ENCODE results near the gene ADAMTS2.

Gene ADAMTS2

DNA sequence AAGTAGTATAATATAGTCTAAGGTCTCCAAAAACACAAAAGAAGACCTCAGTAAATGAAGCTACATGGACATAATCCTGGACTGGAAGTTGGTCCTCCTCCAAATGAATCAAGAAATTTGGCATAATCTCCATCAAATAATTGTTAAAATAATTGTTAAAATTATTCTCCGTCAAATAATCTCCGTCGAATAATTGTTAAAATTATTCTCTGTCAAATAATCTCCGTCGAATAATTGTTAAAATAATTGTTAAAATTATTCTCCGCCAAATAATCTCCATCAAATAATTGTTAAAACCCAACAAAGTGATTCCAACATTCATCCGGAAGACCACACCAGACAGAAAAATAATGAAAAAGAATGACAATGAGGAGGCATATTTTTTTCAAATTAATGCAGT, 130.6 kb downstream of the ADAMTS2 start:
- no peak overlapping the region for H3K4me3 ChIP-seq (ENCODE audit: low read depth, low read length)
- TF ChIP-seq, protein P1, sequence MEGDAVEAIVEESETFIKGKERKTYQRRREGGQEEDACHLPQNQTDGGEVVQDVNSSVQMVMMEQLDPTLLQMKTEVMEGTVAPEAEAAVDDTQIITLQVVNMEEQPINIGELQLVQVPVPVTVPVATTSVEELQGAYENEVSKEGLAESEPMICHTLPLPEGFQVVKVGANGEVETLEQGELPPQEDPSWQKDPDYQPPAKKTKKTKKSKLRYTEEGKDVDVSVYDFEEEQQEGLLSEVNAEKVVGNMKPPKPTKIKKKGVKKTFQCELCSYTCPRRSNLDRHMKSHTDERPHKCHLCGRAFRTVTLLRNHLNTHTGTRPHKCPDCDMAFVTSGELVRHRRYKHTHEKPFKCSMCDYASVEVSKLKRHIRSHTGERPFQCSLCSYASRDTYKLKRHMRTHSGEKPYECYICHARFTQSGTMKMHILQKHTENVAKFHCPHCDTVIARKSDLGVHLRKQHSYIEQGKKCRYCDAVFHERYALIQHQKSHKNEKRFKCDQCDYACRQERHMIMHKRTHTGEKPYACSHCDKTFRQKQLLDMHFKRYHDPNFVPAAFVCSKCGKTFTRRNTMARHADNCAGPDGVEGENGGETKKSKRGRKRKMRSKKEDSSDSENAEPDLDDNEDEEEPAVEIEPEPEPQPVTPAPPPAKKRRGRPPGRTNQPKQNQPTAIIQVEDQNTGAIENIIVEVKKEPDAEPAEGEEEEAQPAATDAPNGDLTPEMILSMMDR (IDR thresholded peaks at IDR 0.05; ENCODE audit: insufficient read depth, low read length, missing control alignments): no peak
- DNase-seq (ENCODE audit: low read depth, low spot score): no peak
- ChIA-PET POLR2A (no interaction called here), CTCF (interaction anchor here (0.7 to 1.0 kb wide), 2 partner anchors 13 to 24 kb away, joined by 3 read pairs; no protein-coding TSS in a partner anchor)

DNA sequence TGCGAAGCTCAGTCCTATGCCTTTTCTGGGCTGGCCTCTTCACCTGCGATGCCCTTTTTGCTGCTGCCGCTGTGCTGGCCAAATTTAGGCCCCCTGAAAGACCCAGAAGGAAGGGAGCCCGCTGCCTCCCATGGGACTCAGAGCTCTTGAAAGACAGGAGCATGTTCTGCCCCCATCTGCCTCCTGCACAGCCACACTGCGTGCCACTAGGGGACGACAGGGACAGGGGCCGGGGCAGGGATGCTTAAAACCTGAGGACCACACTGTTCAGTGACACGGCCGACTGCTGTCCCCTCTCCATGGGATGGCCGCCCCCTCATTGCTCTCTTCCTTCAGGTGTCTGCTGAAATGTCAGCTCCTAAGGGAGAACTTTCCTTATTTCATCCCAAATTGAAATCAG, 132.4 kb downstream of the ADAMTS2 start:
- DNase-seq (ENCODE audit: low read depth, low spot score): no peak
- H3K4me3 ChIP-seq (ENCODE audit: low read depth, low read length): no peak overlapping the region
- TF ChIP-seq, protein P1 (IDR thresholded peaks at IDR 0.05; ENCODE audit: insufficient read depth, low read length, missing control alignments): peak; percentile 83
- CTCF ChIA-PET: interaction anchor here (0.7 to 1.7 kb wide), 11 partner anchors 11 to 281 kb away, joined by 3 to 15 read pairs (median 4); no protein-coding TSS in a partner anchor
- POLR2A ChIA-PET: no interaction called here

DNA sequence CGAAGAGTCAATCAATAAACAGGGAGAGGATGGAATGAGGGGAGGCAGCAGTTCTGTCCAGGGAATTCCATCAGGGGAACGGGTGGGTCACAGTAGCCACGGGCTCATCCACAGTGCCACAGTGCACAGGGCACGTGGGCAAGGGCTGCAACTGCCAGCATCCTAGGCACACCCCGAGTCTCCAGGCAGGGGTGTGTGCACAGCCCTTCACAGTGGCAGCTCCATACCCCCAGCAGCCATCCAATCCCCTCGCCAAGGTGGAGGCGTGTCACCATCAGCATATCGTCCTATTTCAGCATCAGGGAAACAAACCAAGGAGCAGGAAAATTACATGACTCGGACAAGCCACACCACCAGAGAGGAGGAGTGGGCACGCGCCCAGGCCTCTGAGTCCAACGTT, 133.6 kb downstream of the ADAMTS2 start:
- no peak for DNase-seq (ENCODE audit: low read depth, low spot score)
- no peak overlapping the region for H3K4me3 ChIP-seq (ENCODE audit: low read depth, low read length)
- TF ChIP-seq, protein P1 (IDR thresholded peaks at IDR 0.05; ENCODE audit: insufficient read depth, low read length, missing control alignments): no peak
- ChIA-PET POLR2A (no interaction called here), CTCF (interaction anchor here (0.7 to 1.4 kb wide), 4 partner anchors 15 to 220 kb away, joined by 3 to 5 read pairs (median 3); no protein-coding TSS in a partner anchor)

DNA sequence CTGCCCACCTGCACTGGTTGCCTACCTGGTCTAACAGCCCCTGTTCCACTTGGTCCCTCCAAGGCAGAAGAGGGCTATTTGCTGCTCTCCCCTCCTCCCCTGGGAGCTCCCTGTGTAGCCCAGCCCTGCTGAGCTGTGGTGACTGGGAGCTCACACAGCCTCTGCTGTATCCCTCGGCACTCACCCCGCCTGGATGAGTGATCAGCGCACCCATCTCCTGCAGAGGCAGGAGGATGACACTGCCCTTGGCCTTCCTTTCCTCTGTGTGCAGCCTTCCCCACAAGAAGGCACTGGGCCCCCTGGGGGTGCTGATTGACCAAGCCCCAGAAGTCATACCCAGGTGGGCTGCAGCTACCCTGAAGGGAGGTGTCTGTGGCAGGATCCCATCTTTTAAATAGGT, 134.2 kb downstream of the ADAMTS2 start:
- CTCF ChIA-PET: interaction anchor here (0.7 to 1.4 kb wide), 5 partner anchors 14 to 220 kb away, joined by 3 to 5 read pairs (median 3); no protein-coding TSS in a partner anchor
- H3K4me3 ChIP-seq (ENCODE audit: low read depth, low read length): no peak overlapping the region
- POLR2A ChIA-PET: no interaction called here
- TF ChIP-seq, protein P1 (IDR thresholded peaks at IDR 0.05; ENCODE audit: insufficient read depth, low read length, missing control alignments): no peak
- no peak for DNase-seq (ENCODE audit: low read depth, low spot score)

DNA sequence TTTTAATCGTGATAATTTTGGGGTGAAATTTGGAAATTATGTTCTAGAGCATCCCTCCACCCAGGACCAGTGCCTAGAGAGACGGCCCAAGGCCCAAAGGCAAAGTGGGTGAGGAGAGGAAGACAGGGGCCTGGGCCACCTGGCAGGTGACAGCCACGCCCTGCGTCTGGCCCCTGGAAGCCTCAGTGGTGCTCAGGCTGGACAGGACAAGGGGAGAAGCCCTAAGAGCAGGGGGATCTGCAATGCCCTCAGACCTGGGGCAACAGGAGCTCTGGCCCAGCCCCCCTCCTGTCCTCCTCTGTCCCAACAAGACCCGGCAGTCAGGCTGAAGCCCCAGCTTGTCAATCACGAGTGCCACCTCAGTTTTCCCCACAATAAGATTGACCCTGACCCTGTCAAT, 134.8 kb downstream of the ADAMTS2 start:
- POLR2A ChIA-PET: no interaction called here
- no peak for DNase-seq (ENCODE audit: low read depth, low spot score)

DNA sequence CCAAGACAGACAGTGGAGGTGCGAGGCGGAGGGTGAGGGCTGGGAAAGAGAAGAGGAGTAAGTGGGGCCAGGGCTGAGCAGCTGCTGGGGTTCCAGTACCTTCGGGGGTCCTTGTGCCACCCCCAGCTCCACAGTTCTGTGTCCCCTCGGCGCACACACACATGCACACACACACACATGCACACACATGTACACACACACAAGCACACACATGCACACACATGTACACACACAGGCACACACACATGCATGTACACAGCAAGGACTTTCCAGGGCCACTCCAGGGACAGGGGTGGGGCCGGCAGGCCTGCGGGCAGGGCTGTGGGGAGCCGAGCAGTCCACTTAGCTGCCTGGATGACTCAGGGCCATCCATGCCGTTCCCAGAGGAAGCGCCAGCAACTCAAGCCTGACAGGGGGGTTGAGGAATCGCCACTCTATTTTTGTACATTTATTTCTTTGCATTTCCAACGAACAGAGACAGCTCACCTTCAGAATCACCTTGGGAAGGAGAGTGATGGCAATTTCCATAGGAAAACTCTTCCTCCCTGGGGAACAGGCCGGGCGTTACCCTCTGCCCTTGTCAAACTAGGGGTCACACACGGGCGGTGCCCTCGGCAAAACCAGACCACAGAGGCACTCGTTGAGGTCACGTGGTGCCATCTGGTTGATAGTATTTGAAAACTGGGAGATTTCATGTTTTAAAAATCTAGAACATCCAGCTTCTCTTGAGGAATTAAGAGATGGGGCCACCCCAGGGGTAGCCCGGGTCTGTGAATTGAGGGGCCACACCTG, 135.7 kb downstream of the ADAMTS2 start:
- TF ChIP-seq, protein P1 (IDR thresholded peaks at IDR 0.05; ENCODE audit: insufficient read depth, low read length, missing control alignments): no peak
- peak; percentile 7 for DNase-seq (ENCODE audit: low read depth, low spot score)
- ChIA-PET POLR2A (no interaction called here), CTCF (interaction anchor here (1.1 kb wide), 2 partner anchors 42 to 70 kb away, joined by 3 to 5 read pairs; no protein-coding TSS in a partner anchor)
- no peak overlapping the region for H3K4me3 ChIP-seq (ENCODE audit: low read depth, low read length)

More for the DNA sequence above, 134.8 kb downstream of the ADAMTS2 start:
- CTCF ChIA-PET: interaction anchor here (0.9 to 1.4 kb wide), 4 partner anchors 14 to 221 kb away, joined by 3 to 5 read pairs (median 4); no protein-coding TSS in a partner anchor
- TF ChIP-seq, protein P1 (IDR thresholded peaks at IDR 0.05; ENCODE audit: insufficient read depth, low read length, missing control alignments): no peak
- H3K4me3 ChIP-seq (ENCODE audit: low read depth, low read length): no peak overlapping the region
